Lung (tissue), 12 donors: ENCODE results near the gene NOTCH1. TPM values are rescaled to one million over a fixed set of nuclear protein-coding genes. Genes with fewer than 3 reads are reported as not detected.

Source experiments
- ATAC-seq: fragments of 200-7000 bp; cut with Tn5 transposase; one replicate; pipeline ENCODE4 v1.9.1; 2020; ENCODE audit warnings: moderate number of reproducible peaks; ENCODE audit not compliant: insufficient read depth, low FRiP score
- DNase-seq, 3 donors: peaks; one replicate each; pipeline ENCODE4 v3.0.0-alpha.2; 2013 to 2017
- H3K27ac ChIP-seq, 2 donors: one replicate each; pipeline ENCODE4 v1.5.1; 2013; ENCODE audit warnings: mild to moderate bottlenecking in 2 of 2, moderate library complexity in 2 of 2, control low read depth in 1 of 2, inconsistent platforms in 1 of 2, low read depth in 1 of 2, low read length in 1 of 2
- H3K27me3 ChIP-seq, 3 donors: one replicate each; pipeline ENCODE4 v1.5.1; 2013; ENCODE audit warnings: low read length in 2 of 3; ENCODE audit not compliant: control insufficient read depth in 3 of 3, insufficient read depth in 3 of 3
- H3K36me3 ChIP-seq, 4 donors: one replicate each; pipeline ENCODE4 v1.5.1; 2013; ENCODE audit warnings: low read length in 4 of 4, mild to moderate bottlenecking in 1 of 4, moderate library complexity in 1 of 4; ENCODE audit not compliant: control insufficient read depth in 4 of 4, insufficient read depth in 4 of 4
- H3K4me1 ChIP-seq, 5 donors: one replicate each; pipeline ENCODE4 v1.5.1; 2013; ENCODE audit warnings: low read length in 5 of 5, mild to moderate bottlenecking in 2 of 5, moderate library complexity in 1 of 5; ENCODE audit not compliant: control insufficient read depth in 5 of 5, insufficient read depth in 5 of 5
- H3K4me3 ChIP-seq: one replicate; pipeline ENCODE4 v1.5.1; 2013; ENCODE audit warnings: mild to moderate bottlenecking, control low read depth, moderate library complexity
- H3K9ac ChIP-seq, 2 donors: one replicate each; pipeline ENCODE4 v1.5.1; 2013; ENCODE audit warnings: low read length in 2 of 2, control low read depth in 1 of 2; ENCODE audit not compliant: insufficient read depth in 1 of 2
- H3K9me3 ChIP-seq, 4 donors: one replicate each; pipeline ENCODE4 v1.5.1; 2013; ENCODE audit warnings: low read length in 3 of 4, mild to moderate bottlenecking in 1 of 4, moderate library complexity in 1 of 4; ENCODE audit not compliant: control insufficient read depth in 4 of 4, insufficient read depth in 3 of 4
- WGBS, 2 donors: extraction: QIAGEN DNeasy Blood & Tissue Kit; methylation state at CpG; one replicate each; pipeline ENCODE4 v1.1.7; 2013; 5-methylcytosine and 5-hydroxymethylcytosine counted together
- polyA plus RNA-seq, 2 donors: library from polyadenylated mRNA; stranded (reverse); fragments of 200-250 nt; gene quantifications; one replicate each; pipeline ENCODE4 v1.2.1, GENCODE V29; 2013
- total RNA-seq, 2 donors: library from RNA; depleted of rRNA in 1 of 2; stranded (reverse); fragments of >200 nt in 1 of 2; gene quantifications; one replicate each; pipeline ENCODE4 v1.2.1, GENCODE V29; 2014 to 2021
- TF ChIP-seq, protein P1 (sequence below): IDR thresholded peaks from 2 replicates; pipeline ENCODE4 v1.5.1; 2012; ENCODE audit warnings: mild to moderate bottlenecking; ENCODE audit errors: control extremely low read depth, extremely low read depth
- donor health status: control.
- donor health status: control.
- donor health status: Bipolar disorder and iron deficiency.
- donor health status: healthy.
- donor health status: DM: yes; HTN: yes; CAD: no.

Gene NOTCH1
- total and polyA plus RNA-seq, 4 donors, result 23.9 to 101 (median 44.5) TPM

- WGBS, 2 donors, result 1% methylated on average over 50 to 63 of the region's 63 CpGs
These were observed 62.2 kb downstream of the NOTCH1 start for GRCh38 chr9:136483589-136484152.

DNA sequence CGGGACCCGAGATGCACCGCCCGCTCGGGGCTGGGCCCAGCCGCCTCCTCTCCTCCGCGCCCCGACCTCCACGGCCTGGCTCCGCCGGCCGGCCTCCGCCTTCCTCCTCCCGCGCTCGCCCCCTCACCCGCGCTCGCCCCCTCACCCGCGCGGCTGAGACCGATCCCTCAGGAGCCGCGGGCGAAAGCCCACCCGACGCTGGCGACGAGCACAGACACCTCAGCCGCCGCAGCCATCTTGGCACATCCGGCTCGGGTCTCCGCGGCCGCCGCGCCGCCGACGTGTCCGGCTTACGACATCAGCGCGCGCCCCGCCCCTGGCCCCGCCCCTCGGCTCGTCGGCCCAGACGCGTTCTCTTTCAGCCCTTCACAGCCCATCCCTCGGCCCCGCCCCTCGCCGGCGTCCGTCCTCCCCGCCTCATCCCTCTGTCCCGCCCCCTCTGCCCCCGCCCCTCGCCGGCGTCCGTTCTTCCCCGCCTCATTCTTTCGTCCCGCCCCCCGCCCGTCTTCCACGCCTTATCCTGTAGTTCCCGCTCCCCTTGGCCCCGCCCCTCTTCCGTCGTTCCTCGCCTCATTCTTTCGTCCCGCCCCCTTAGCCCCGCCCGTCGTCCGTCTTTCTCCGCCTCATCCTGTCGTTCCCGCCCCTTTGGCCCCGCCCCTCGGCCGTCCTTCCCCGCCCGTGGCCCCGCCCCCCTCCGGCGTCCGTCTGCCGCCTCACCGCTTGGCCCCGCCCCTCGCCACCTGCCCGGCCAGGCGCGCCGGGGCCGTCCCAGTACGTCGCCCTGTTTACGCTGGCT lies 62.9 kb downstream of the NOTCH1 start, which contains the start of gene SEC16A:
Gene SEC16A, minus strand, starts transcription at position 248 of the 796 bp plus-strand sequence. CDS start 5,425 bp downstream, outside the sequence.
- peaks cover 0 to 17% (median 9%) of the 10 kb centered on the region in 5 donors for H3K4me1 ChIP-seq
- H3K9ac ChIP-seq, result peak within 1 kb of the TSS; percentile 95 to 97
- H3K36me3 ChIP-seq, result peaks cover 0 to 4% (median 1%) of the 10 kb centered on the region in 4 donors
- peak within 1 kb of the TSS; percentile 67 for H3K4me3 ChIP-seq
- TF ChIP-seq, protein P1, sequence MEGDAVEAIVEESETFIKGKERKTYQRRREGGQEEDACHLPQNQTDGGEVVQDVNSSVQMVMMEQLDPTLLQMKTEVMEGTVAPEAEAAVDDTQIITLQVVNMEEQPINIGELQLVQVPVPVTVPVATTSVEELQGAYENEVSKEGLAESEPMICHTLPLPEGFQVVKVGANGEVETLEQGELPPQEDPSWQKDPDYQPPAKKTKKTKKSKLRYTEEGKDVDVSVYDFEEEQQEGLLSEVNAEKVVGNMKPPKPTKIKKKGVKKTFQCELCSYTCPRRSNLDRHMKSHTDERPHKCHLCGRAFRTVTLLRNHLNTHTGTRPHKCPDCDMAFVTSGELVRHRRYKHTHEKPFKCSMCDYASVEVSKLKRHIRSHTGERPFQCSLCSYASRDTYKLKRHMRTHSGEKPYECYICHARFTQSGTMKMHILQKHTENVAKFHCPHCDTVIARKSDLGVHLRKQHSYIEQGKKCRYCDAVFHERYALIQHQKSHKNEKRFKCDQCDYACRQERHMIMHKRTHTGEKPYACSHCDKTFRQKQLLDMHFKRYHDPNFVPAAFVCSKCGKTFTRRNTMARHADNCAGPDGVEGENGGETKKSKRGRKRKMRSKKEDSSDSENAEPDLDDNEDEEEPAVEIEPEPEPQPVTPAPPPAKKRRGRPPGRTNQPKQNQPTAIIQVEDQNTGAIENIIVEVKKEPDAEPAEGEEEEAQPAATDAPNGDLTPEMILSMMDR, result no peak
- no peaks in the 10 kb centered on the region for H3K9me3 ChIP-seq
- peak; percentile 99 to 100 (median 99) for DNase-seq
- H3K27ac ChIP-seq, result peak within 1 kb of the TSS; percentile 99
- 1 to 2% methylated on average over 88 to 109 of the region's 109 CpGs for WGBS, 2 donors
- no peaks in the 10 kb centered on the region for H3K27me3 ChIP-seq
- peak; percentile 87 for ATAC-seq

More at GRCh38 chr9:136483589-136484152, 62.2 kb downstream of the NOTCH1 start:
- peak overlapping the region; percentile 44 for H3K4me3 ChIP-seq
- peaks cover 0 to 17% (median 9%) of the 10 kb centered on the region in 5 donors for H3K4me1 ChIP-seq
- H3K27ac ChIP-seq, result peak overlapping the region; percentile 93 to 99
- H3K9ac ChIP-seq, result peak overlapping the region; percentile 84 to 94
- ATAC-seq, result peak; percentile 37
- no peaks in the 10 kb centered on the region for H3K9me3 ChIP-seq
- TF ChIP-seq, protein P1, result no peak
- H3K36me3 ChIP-seq, result peaks cover 0 to 3% (median 0%) of the 10 kb centered on the region in 4 donors
- peak; percentile 96 to 97 (median 97) for DNase-seq
- H3K27me3 ChIP-seq, result no peaks in the 10 kb centered on the region

DNA sequence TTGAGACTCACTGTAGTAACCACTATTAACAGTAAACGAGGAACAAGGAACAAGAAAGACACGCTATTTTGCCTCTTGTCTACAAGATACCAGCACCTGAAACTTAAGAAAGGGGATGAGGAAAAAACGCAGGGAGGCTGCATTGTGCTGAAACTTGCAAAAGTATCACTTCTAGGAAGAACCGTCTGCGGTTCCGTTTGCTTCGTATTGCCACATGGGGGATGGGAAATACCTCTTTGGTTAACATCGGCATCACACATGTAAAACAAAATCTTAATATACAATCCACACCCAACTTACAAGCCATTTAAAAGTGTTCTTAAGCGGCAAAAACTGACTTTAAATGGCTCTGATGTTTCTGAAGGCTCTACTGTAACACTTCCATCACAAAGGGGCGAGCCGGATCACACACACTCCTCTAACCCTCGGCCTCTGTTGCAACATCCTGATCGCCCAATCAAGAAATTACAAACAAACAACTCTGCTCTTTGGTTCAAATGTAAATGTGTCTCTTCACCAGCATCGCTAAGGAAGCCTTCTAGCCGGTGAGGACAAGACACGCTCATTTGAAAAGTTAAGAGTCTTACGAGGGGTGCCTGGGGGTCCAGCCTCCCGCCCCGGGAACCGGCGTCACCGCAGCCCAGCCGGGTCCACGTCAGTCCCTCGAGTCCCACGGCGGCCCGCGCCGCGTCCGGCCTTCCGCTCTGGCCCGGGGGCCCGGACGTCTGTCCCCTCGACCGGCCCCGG lies 63.6 kb downstream of the NOTCH1 start:
- DNase-seq (peak; percentile 41 to 75 (median 58)), ATAC-seq (no peak)
- WGBS, 2 donors, result 0 to 1% methylated on average over 30 to 39 of the region's 39 CpGs
- Histone ChIP-seq H3K27me3 (no peaks in the 10 kb centered on the region), H3K36me3 (peaks cover 0 to 10% (median 3%) of the 10 kb centered on the region in 4 donors), H3K4me1 (peaks cover 0 to 17% (median 9%) of the 10 kb centered on the region in 5 donors), H3K9me3 (no peaks in the 10 kb centered on the region), H3K9ac (peak overlapping the region; percentile 95 to 97), H3K27ac (peak overlapping the region; percentile 98 to 99), H3K4me3 (peak overlapping the region; percentile 67)
- TF ChIP-seq, protein P1, result no peak
